ENCODE results near the gene INPP5K. TPM values are rescaled to one million over a fixed set of nuclear protein-coding genes. Genes with fewer than 3 reads are reported as not detected.
"Not testable (repeated sequence)": the region's sequence is repeated elsewhere in the genome, so short reads cannot be mapped to it uniquely, and the experiment has no call there.

The INPP5K gene
- total RNA-seq, 2 experiments from 2014 or later: 52.4 to 58.1 TPM

- DNase-seq: no peak
- peaks cover 36% of the 10 kb centered on the region for H3K36me3 Mint-ChIP-seq (ENCODE audit: low read depth)
- H3K27me3 Mint-ChIP-seq: no peaks in the 10 kb centered on the region
- no peak overlapping the region for H3K27ac Mint-ChIP-seq
- CTCF ChIA-PET: interaction anchor here (1.7 kb wide), 1 partner anchor 146 kb away, joined by 6 read pairs; no protein-coding TSS in a partner anchor
- no peak overlapping the region for H3K4me3 Mint-ChIP-seq
- H3K4me1 Mint-ChIP-seq: peaks cover 36% of the 10 kb centered on the region
- H3K9me3 Mint-ChIP-seq: no peaks in the 10 kb centered on the region
- POLR2A ChIA-PET: interaction anchor here (1.0 to 1.4 kb wide), 2 partner anchors 9 to 55 kb away, joined by 3 to 4 read pairs; partner anchors contain the start of gene CRK
Measured at GRCh38 chr17:1511756-1512321, 4.6 kb downstream of the INPP5K start.

GRCh38 chr17:1511290-1511689 is 5.1 kb downstream of the INPP5K start:
- H3K27me3 Mint-ChIP-seq: no peaks in the 10 kb centered on the region
- ChIA-PET POLR2A (interaction anchor here (0.7 kb wide), 1 partner anchor 18 kb away, joined by 5 read pairs; the partner anchor contains the start of gene MYO1C), CTCF (no interaction called here)
- H3K4me3 Mint-ChIP-seq: no peak overlapping the region
- no peak for DNase-seq
- peaks cover 39% of the 10 kb centered on the region for H3K36me3 Mint-ChIP-seq (ENCODE audit: low read depth)
- no peaks in the 10 kb centered on the region for H3K9me3 Mint-ChIP-seq
- peaks cover 36% of the 10 kb centered on the region for H3K4me1 Mint-ChIP-seq
- no peak overlapping the region for H3K27ac Mint-ChIP-seq

DNA sequence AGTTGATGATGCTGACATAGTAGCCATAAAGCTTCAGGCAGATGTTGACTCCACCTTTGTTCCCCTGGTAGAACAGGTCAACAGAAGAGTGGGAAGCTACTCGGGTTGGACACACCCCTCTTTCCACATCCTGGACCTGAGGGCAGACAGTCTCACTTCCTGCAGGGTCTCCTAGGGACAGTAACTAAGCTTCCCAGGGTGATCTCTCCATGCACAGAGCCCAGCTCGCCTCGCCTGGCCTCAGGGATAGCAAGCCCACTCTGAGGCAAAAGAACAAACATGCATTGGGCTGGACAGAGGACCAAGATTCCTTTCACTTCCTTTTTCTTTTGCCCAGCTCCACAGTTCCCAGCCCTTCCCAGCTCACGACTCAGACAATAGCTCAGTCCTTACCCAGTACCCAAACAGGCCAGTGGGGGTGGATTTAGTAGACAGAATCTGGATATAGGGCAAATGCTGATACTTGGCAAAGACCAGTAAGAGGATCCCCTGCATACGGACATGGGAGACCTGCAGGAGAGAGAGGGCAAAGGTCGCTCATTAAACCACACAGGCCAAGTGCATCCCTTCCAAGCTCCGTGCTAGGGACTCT is 7.0 kb downstream of the INPP5K start:
- CTCF ChIA-PET: no interaction called here
- Mint-ChIP-seq H3K36me3 (ENCODE audit: low read depth) (peaks cover 38% of the 10 kb centered on the region), H3K4me3 (no peak overlapping the region), H3K27me3 (no peaks in the 10 kb centered on the region), H3K27ac (no peak overlapping the region), H3K9me3 (no peaks in the 10 kb centered on the region), H3K4me1 (peaks cover 24% of the 10 kb centered on the region)
- DNase-seq: no peak
- POLR2A ChIA-PET: interaction anchor here (0.6 to 1.3 kb wide), 4 partner anchors 10 to 144 kb away, joined by 3 read pairs; no protein-coding TSS in a partner anchor

DNA sequence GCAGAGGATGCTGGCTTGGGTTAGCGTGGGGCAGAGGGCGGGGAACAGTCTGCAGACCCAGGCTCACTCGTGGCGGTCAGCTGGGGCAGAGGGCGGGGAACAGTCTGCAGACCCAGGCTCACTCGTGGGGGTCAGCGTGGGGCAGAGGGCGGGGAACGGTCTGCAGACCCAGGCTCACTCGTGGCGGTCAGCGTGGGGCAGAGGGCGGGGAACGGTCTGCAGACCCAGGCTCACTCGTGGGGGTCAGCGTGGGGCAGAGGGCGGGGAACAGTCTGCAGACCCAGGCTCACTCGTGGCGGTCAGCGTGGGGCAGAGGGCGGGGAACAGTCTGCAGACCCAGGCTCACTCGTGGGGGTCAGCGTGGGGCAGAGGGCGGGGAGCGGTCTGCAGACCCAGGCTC is 7.7 kb downstream of the INPP5K start:
- POLR2A ChIA-PET: not testable (repeated sequence)
- peaks cover 20% of the 10 kb centered on the region for H3K4me1 Mint-ChIP-seq

GRCh38 chr17:1506649-1507267 is 9.7 kb downstream of the INPP5K start:
- Mint-ChIP-seq H3K4me3 (no peak overlapping the region), H3K4me1 (peaks cover 19% of the 10 kb centered on the region), H3K36me3 (ENCODE audit: low read depth) (peaks cover 26% of the 10 kb centered on the region), H3K27ac (no peak overlapping the region), H3K27me3 (no peaks in the 10 kb centered on the region), H3K9me3 (no peaks in the 10 kb centered on the region)
- POLR2A ChIA-PET: interaction anchor here (0.8 kb wide), 1 partner anchor 12 kb away, joined by 3 read pairs; no protein-coding TSS in a partner anchor
- DNase-seq: no peak
- CTCF ChIA-PET: no interaction called here

More for the DNA sequence above, 7.7 kb downstream of the INPP5K start:
- H3K27me3 Mint-ChIP-seq, H3K4me3 Mint-ChIP-seq, DNase-seq, H3K9me3 Mint-ChIP-seq, CTCF ChIA-PET, H3K27ac Mint-ChIP-seq: not testable (repeated sequence)
- H3K36me3 Mint-ChIP-seq (ENCODE audit: low read depth): peaks cover 34% of the 10 kb centered on the region

DNA sequence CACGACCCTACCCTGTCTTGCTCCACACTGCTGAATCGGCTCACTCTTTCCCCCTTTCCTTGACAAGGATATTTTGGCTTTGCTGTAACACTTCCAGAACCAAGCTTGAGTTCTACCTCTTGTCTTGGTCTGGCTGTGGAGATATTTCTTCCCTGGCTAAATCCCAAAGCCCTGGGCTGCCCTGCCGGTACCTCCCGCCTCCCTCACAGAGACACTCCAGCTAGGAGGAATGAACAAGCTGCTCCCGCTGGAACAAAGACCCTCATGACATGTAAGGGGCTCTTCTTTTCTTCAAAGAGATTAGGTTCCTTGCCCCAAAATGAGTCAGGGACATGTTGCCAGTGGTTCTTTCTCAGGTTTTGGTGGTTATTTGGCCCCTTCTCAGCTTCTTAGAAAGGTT is 10.8 kb downstream of the INPP5K start:
- no peak overlapping the region for H3K4me3 Mint-ChIP-seq
- no peaks in the 10 kb centered on the region for H3K9me3 Mint-ChIP-seq
- ChIA-PET CTCF (no interaction called here), POLR2A (interaction anchor here (0.6 to 3.6 kb wide), 3 partner anchors 10 to 29 kb away, joined by 3 to 15 read pairs (median 4); partner anchors contain the start of gene INPP5K)
- H3K27ac Mint-ChIP-seq: no peak overlapping the region
- H3K4me1 Mint-ChIP-seq: peaks cover 19% of the 10 kb centered on the region
- no peak for DNase-seq
- peaks cover 26% of the 10 kb centered on the region for H3K36me3 Mint-ChIP-seq (ENCODE audit: low read depth)
- H3K27me3 Mint-ChIP-seq: no peaks in the 10 kb centered on the region

- ChIA-PET POLR2A (interaction anchor here (1.7 to 3.6 kb wide), 2 partner anchors 9 to 11 kb away, joined by 6 to 15 read pairs; partner anchors contain the start of gene INPP5K), CTCF (no interaction called here)
- Mint-ChIP-seq H3K27ac (no peak overlapping the region), H3K36me3 (ENCODE audit: low read depth) (peaks cover 26% of the 10 kb centered on the region), H3K27me3 (no peaks in the 10 kb centered on the region), H3K4me3 (no peak overlapping the region), H3K4me1 (peaks cover 18% of the 10 kb centered on the region), H3K9me3 (no peaks in the 10 kb centered on the region)
- DNase-seq: no peak
Measured at GRCh38 chr17:1504866-1505265, 11.5 kb downstream of the INPP5K start.

GRCh38 chr17:1503699-1504098 is 12.7 kb downstream of the INPP5K start:
- no peak overlapping the region for H3K4me3 Mint-ChIP-seq
- ChIA-PET CTCF (interaction anchor here (1.2 kb wide), 1 partner anchor 139 kb away, joined by 3 read pairs; no protein-coding TSS in a partner anchor), POLR2A (interaction anchor here (1.2 to 3.6 kb wide), 4 partner anchors 8 to 12 kb away, joined by 3 to 15 read pairs (median 5); partner anchors contain the start of genes INPP5K and MYO1C)
- H3K27ac Mint-ChIP-seq: no peak overlapping the region
- peaks cover 19% of the 10 kb centered on the region for H3K36me3 Mint-ChIP-seq (ENCODE audit: low read depth)
- H3K4me1 Mint-ChIP-seq: peaks cover 14% of the 10 kb centered on the region
- H3K27me3 Mint-ChIP-seq: no peaks in the 10 kb centered on the region
- DNase-seq: no peak
- H3K9me3 Mint-ChIP-seq: no peaks in the 10 kb centered on the region

- Mint-ChIP-seq H3K27me3 (no peaks in the 10 kb centered on the region), H3K36me3 (ENCODE audit: low read depth) (peaks cover 7% of the 10 kb centered on the region), H3K4me1 (peaks cover 6% of the 10 kb centered on the region), H3K27ac (no peak overlapping the region), H3K4me3 (no peak overlapping the region), H3K9me3 (no peaks in the 10 kb centered on the region)
- CTCF ChIA-PET: interaction anchor here (1.1 kb wide), 2 partner anchors 11 to 134 kb away, joined by 3 read pairs; no protein-coding TSS in a partner anchor
- no peak for DNase-seq
- POLR2A ChIA-PET: interaction anchor here (1.2 to 2.5 kb wide), 2 partner anchors 9 to 17 kb away, joined by 3 to 13 read pairs; partner anchors contain the start of gene INPP5K
Measured at GRCh38 chr17:1498869-1499268, 17.5 kb downstream of the INPP5K start.

GRCh38 chr17:1498233-1498632 is 18.2 kb downstream of the INPP5K start:
- H3K9me3 Mint-ChIP-seq: no peaks in the 10 kb centered on the region
- CTCF ChIA-PET: interaction anchor here (1.1 kb wide), 2 partner anchors 11 to 133 kb away, joined by 3 read pairs; no protein-coding TSS in a partner anchor
- peaks cover 8% of the 10 kb centered on the region for H3K4me1 Mint-ChIP-seq
- no peak overlapping the region for H3K27ac Mint-ChIP-seq
- POLR2A ChIA-PET: interaction anchor here (2.5 kb wide), 1 partner anchor 18 kb away, joined by 13 read pairs; the partner anchor contains the start of gene INPP5K
- H3K36me3 Mint-ChIP-seq (ENCODE audit: low read depth): peaks cover 7% of the 10 kb centered on the region
- H3K27me3 Mint-ChIP-seq: no peaks in the 10 kb centered on the region
- H3K4me3 Mint-ChIP-seq: no peak overlapping the region
- DNase-seq: no peak

GRCh38 chr17:1497831-1498230 is 18.6 kb downstream of the INPP5K start:
- no peak overlapping the region for H3K4me3 Mint-ChIP-seq
- no peak for DNase-seq
- no peaks in the 10 kb centered on the region for H3K27me3 Mint-ChIP-seq
- peaks cover 10% of the 10 kb centered on the region for H3K4me1 Mint-ChIP-seq
- POLR2A ChIA-PET: interaction anchor here (2.5 kb wide), 1 partner anchor 18 kb away, joined by 13 read pairs; the partner anchor contains the start of gene INPP5K
- H3K9me3 Mint-ChIP-seq: no peaks in the 10 kb centered on the region
- CTCF ChIA-PET: interaction anchor here (1.1 kb wide), 1 partner anchor 132 kb away, joined by 3 read pairs; no protein-coding TSS in a partner anchor
- no peak overlapping the region for H3K27ac Mint-ChIP-seq
- H3K36me3 Mint-ChIP-seq (ENCODE audit: low read depth): peaks cover 7% of the 10 kb centered on the region

DNA sequence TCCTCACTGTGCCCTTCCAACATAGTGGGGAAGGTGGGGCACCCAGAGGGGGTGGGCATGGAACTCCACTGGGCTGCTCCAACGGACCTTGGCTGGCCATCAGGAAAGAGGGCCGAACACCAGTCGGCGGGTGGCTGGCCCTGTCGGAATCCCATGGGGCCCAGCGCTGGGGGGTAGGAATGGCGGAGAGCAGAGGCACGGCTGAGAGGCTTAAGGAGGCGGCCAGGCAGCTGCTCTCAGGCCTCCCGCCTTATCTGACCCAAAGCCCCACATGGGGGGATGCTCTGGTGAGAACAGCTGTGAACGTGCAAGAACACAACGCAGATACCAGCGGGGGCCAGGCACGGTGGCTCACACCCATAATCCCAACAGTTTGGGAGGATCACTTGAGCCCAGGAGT is 19.5 kb downstream of the INPP5K start:
- DNase-seq: no peak
- Mint-ChIP-seq H3K27ac (no peak overlapping the region), H3K4me3 (no peak overlapping the region), H3K9me3 (no peaks in the 10 kb centered on the region), H3K27me3 (peaks cover 2% of the 10 kb centered on the region), H3K4me1 (peaks cover 14% of the 10 kb centered on the region), H3K36me3 (ENCODE audit: low read depth) (peaks cover 7% of the 10 kb centered on the region)
- ChIA-PET CTCF (no interaction called here), POLR2A (interaction anchor here (1.1 kb wide), 1 partner anchor 9 kb away, joined by 3 read pairs; no protein-coding TSS in a partner anchor)

All from activated CD4-positive, alpha-beta memory T cell treated with anti-CD3 and anti-CD28 coated beads, Interleukin-2, amount 10 ng/mL, durations not matched to agents 7 days and 5 days (primary cell).